Psoas muscle (tissue), 8 donors: Measurements from ENCODE around the gene SEMA4D. TPM values are rescaled to one million over a fixed set of nuclear protein-coding genes. Genes with fewer than 3 reads are reported as not detected.
A peak's percentile ranks its signal among the peaks of the same experiment; 100 is the strongest.

ENCODE experiments used
- ATAC-seq, 4 donors: fragments of 200-7000 bp; cut with Tn5 transposase; one replicate each; pipeline ENCODE4 v1.9.1; 2020; ENCODE audit warnings: moderate library complexity in 3 of 4, mild to moderate bottlenecking in 2 of 4
- DNase-seq, 2 donors: peaks; one replicate each; pipeline ENCODE4 v3.0.0-alpha.2; 2020
- H3K27ac ChIP-seq: fragments of 200-600 bp; one replicate; pipeline ENCODE4 v1.8.0; 2022
- H3K27me3 ChIP-seq, 3 donors: fragments of 200-600 bp in 1 of 3; one replicate each; pipeline versions ENCODE4 v1.6.1 to v1.8.0; 2013 to 2022; ENCODE audit warnings: low read length in 2 of 3, mild to moderate bottlenecking in 2 of 3, moderate library complexity in 1 of 3; ENCODE audit not compliant: insufficient read depth in 3 of 3
- H3K36me3 ChIP-seq, 2 donors: fragments of 200-600 bp in 1 of 2; one replicate each; pipeline versions ENCODE4 v1.6.1 to v1.8.0; 2013 to 2022; ENCODE audit warnings: low read depth in 1 of 2, mild to moderate bottlenecking in 1 of 2, moderate library complexity in 1 of 2; ENCODE audit not compliant: insufficient read depth in 1 of 2
- H3K4me1 ChIP-seq: fragments of 200-600 bp; one replicate; pipeline ENCODE4 v1.8.0; 2022
- H3K4me3 ChIP-seq: fragments of 200-600 bp; one replicate; pipeline ENCODE4 v1.8.0; 2022; ENCODE audit warnings: mild to moderate bottlenecking
- H3K9me3 ChIP-seq: fragments of 200-600 bp; one replicate; pipeline ENCODE4 v1.8.0; 2022
- WGBS, 3 donors: extraction: QIAGEN DNeasy Blood & Tissue Kit; methylation state at CpG; one replicate each; pipeline versions ENCODE4 v1.1.6 to v1.1.7; 2013; 5-methylcytosine and 5-hydroxymethylcytosine counted together
- intact Hi-C, 2 donors: fragments of 100-400 bp; cut with DNase I; formaldehyde crosslinking; loops; one replicate each; pipeline versions ENCODE4 v1.11.0 to v1.14.2; 2022
- polyA plus RNA-seq, 3 donors: library from polyadenylated mRNA; stranded (reverse); fragments of 200-250 nt; gene quantifications; one replicate each; pipeline ENCODE4 v1.2.3, GENCODE V29; 2013
- total RNA-seq, 4 donors: library from RNA; stranded (reverse); fragmentation: NEBNext Ultra II Directional in 2 of 4; extraction: Animal tissue kit (Norgen Biotek cat#: 25700) in 2 of 4; gene quantifications; one replicate each; pipeline versions ENCODE4 v1.2.1 to v1.2.4, GENCODE V29; 2021 to 2023
- TF ChIP-seq, protein P1 (sequence below): fragments of 200-600 bp; IDR thresholded peaks from one replicate; pipeline ENCODE4 v1.8.0; 2022; ENCODE audit warnings: antibody characterized with exemption
- donor health status: healthy with polysubstance abuse.
- donor health status: DM: no; HTN: no; CAD: no; lungs with moderate emphysema.
- donor health status: Bipolar disorder and iron deficiency.
- donor health status: healthy.
- donor health status: DM: yes; HTN: yes; CAD: no.
- donor health status: DM: no; HTN: no; CAD: no.
- donor health status: DM: no; HTN: no; CAD: no.
- donor health status: DM: yes; HTN: yes; CAD: no.

The SEMA4D gene
- total and polyA plus RNA-seq, 7 donors: 9.3 to 111 (median 32.1) TPM

DNA sequence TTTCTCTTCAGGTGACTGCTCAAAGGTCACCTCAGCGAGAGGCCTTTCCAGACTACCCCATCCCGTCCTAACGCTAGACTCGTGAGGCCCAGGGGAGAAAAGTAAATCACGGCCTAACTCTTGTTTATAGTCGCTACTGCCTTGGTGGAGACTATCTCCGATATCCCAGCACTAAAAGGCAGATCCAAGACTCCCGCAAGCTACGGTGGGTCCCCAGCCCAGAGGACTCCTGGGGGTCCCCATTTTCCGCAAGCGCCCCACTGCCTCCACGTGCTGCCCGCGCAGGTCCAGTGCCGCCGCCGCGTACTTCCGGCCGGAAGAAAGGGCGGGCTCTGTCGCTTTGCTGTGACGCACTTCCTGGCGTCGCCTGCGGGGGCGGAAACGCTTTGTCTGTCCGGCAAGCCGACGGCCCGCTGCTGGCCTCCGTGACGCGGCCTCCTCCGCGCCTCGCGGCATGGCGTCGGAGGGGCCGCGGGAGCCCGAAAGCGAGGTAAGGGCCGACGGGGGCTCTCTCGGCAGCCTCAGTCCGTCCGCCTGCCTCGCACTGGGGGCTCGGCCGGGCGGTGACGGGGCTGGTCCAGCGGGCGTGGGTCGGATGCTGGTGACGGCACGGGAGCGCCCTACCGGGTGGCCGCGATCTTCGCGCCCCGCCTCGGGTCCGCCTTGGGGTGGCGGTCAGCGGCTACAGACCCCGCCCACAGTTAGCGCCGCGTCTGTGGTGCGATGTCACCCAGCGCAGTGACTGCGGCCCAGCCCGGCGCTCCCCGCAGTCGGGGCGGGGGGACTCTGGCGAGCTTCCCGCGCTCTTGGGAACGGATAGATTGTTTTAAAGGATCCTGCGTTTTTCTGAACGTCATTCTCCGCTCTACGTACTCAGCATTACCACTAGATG is 179.5 kb downstream of the SEMA4D start, which contains the start of gene SECISBP2:
TSS of gene SECISBP2 (plus strand) at position 378 of the 892 bp plus-strand sequence. CDS start at position 455, 77 bp downstream.
- H3K36me3 ChIP-seq: peaks cover 0 to 37% of the 10 kb centered on the region in 2 donors
- WGBS, 3 donors: 0% methylated on average over 74 to 91 of the region's 91 CpGs
- intact Hi-C loops: loop anchor here in 1 of 2 donors (2.0 kb wide), 1 partner anchor 230 kb away; no protein-coding TSS in a partner anchor
- H3K27me3 ChIP-seq: no peaks in the 10 kb centered on the region
- H3K27ac ChIP-seq: peak within 1 kb of the TSS; percentile 100
- H3K4me3 ChIP-seq: peak within 1 kb of the TSS; percentile 93
- ATAC-seq: peak; percentile 95 to 98 (median 96)
- peaks cover 43% of the 10 kb centered on the region for H3K4me1 ChIP-seq
- TF ChIP-seq, protein P1, sequence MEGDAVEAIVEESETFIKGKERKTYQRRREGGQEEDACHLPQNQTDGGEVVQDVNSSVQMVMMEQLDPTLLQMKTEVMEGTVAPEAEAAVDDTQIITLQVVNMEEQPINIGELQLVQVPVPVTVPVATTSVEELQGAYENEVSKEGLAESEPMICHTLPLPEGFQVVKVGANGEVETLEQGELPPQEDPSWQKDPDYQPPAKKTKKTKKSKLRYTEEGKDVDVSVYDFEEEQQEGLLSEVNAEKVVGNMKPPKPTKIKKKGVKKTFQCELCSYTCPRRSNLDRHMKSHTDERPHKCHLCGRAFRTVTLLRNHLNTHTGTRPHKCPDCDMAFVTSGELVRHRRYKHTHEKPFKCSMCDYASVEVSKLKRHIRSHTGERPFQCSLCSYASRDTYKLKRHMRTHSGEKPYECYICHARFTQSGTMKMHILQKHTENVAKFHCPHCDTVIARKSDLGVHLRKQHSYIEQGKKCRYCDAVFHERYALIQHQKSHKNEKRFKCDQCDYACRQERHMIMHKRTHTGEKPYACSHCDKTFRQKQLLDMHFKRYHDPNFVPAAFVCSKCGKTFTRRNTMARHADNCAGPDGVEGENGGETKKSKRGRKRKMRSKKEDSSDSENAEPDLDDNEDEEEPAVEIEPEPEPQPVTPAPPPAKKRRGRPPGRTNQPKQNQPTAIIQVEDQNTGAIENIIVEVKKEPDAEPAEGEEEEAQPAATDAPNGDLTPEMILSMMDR: peak; percentile 74
- DNase-seq: peak; percentile 97 to 98
- H3K9me3 ChIP-seq: no peaks in the 10 kb centered on the region

DNA sequence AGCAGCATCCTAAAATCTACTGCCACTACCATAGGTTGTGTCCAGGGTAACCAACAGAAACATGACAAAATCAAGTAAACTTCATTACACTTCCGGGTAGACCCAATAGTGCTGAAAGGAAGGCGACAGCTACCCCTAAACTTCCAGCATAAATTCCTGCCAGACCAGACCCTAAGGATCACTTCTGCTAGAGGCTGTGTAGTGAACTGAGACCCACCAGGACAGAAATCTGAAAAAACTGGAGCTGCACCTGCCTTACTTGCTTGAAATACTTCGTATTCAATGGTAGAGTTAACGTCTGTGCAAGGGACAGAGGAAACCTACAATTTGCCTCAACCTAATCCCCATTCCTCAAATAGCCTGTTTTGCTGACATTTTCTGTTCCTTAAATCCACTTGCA is 180.6 kb downstream of the SEMA4D start:
- Histone ChIP-seq H3K36me3 (peaks cover 0 to 34% of the 10 kb centered on the region in 2 donors), H3K27me3 (no peaks in the 10 kb centered on the region), H3K9me3 (no peaks in the 10 kb centered on the region), H3K4me1 (peaks cover 39% of the 10 kb centered on the region), H3K27ac (peak overlapping the region; percentile 100), H3K4me3 (peak overlapping the region; percentile 93)
- 80 to 90% (median 84%) methylated on average over 4 of the region's 4 CpGs for WGBS, 3 donors
- DNase-seq (no peak), ATAC-seq (no peak)
- intact Hi-C loops: no loop called here
- TF ChIP-seq, protein P1: no peak

DNA sequence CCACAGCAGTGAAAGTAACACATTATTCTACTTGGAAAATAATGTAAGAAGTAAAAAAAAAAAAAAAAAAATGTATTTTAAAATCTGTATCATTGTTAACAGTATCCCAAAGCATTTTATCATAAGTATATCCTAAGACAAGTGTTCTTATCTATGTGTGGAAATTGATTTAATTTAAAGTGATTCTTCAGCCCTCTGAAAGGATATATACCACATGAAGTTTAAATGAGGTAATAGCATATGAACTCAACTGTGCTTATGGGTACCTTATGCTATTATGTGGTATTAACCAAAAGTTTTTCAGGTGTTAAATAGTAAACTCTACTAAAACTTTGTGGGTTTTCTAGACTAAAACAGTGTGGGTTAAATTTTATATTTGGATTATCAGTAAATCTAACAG is 182.4 kb downstream of the SEMA4D start:
- TF ChIP-seq, protein P1: no peak

DNA sequence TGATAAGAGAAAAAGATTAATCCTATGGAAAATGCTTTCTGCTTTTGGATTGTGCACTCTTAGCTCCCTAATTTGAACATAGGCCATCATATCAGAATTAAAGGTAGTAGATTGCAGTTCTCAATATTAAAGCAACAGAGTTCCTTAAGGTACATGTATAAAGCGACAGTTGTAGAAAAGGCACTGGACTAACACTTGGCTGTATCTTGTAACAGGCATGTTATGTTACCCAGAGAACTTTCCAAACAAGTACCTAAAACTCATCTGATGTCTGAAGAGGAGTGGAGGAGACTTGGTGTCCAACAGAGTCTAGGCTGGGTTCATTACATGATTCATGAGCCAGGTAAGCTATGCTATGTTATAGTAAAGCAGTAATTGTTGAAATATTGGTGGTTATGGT is 183.0 kb downstream of the SEMA4D start:
- WGBS, 3 donors: 93 to 95% (median 95%) methylated on average over 1 of the region's 1 CpG
- Histone ChIP-seq H3K36me3 (peaks cover 0 to 20% of the 10 kb centered on the region in 2 donors), H3K4me1 (peaks cover 25% of the 10 kb centered on the region), H3K9me3 (no peaks in the 10 kb centered on the region), H3K27me3 (no peaks in the 10 kb centered on the region), H3K27ac (no peak overlapping the region), H3K4me3 (no peak overlapping the region)
- intact Hi-C loops: loop anchor here in 1 of 2 donors (5.0 kb wide), 1 partner anchor 792 kb away; no protein-coding TSS in a partner anchor
- TF ChIP-seq, protein P1: no peak
- ATAC-seq: no peak
- DNase-seq: no peak

More for the DNA sequence above, 182.4 kb downstream of the SEMA4D start:
- intact Hi-C loops: no loop called here
- ATAC-seq: no peak
- DNase-seq: no peak
- Histone ChIP-seq H3K27me3 (no peaks in the 10 kb centered on the region), H3K27ac (no peak overlapping the region), H3K36me3 (peaks cover 0 to 26% of the 10 kb centered on the region in 2 donors), H3K4me3 (no peak overlapping the region), H3K4me1 (peaks cover 31% of the 10 kb centered on the region), H3K9me3 (no peaks in the 10 kb centered on the region)
